AG04449 (cell line): Measurements from ENCODE around the gene PCDHB13.

Experiments
- CTCF ChIA-PET: fragments of 350-600 bp; formaldehyde crosslinking; extraction: SDS; loops from one replicate; lab custom pipeline; 2021; ENCODE audit warnings: antibody characterized with exemption; lab: Yijun Ruan, JAX
- POLR2A ChIA-PET: fragments of 400-600, 350-600 bp; formaldehyde crosslinking; extraction: SDS; loops from one replicate; lab custom pipeline; 2020; ENCODE audit warnings: antibody characterized with exemption, inconsistent platforms; lab: Yijun Ruan, JAX
- DNase-seq: peaks from one replicate; pipeline ENCODE4 v3.0.0-alpha.2; 2010; ENCODE audit warnings: low read depth, low spot score
- H3K4me3 ChIP-seq: 2 replicates; pipeline ENCODE4 v1.5.1; 2011; ENCODE audit warnings: low read depth, mild to moderate bottlenecking, control low read depth, low read length
- TF ChIP-seq, protein P1 (sequence below): IDR thresholded peaks from one replicate; pipeline ENCODE4 v1.5.1; 2011; ENCODE audit warnings: mild to moderate bottlenecking, moderate library complexity, low read length, control low read depth, inconsistent platforms; ENCODE audit not compliant: insufficient read depth; ENCODE audit errors: missing control alignments

PCDHB13 gene

DNA sequence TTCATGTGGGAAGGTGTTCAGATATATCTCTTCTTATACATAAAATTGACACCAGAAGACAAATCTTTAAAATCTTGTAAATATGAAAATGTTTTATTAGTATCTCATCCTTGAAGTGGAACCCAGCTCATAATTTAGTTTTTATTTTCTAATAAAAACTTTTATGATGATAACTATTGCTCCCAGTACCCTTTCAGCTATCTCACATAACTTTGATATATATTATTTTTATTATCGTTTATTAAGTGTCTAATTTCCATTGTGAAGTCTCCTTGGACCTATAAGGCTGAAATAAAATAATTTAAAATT is 47.5 kb downstream of the PCDHB13 start:
- POLR2A ChIA-PET: no interaction called here
- TF ChIP-seq, protein P1, sequence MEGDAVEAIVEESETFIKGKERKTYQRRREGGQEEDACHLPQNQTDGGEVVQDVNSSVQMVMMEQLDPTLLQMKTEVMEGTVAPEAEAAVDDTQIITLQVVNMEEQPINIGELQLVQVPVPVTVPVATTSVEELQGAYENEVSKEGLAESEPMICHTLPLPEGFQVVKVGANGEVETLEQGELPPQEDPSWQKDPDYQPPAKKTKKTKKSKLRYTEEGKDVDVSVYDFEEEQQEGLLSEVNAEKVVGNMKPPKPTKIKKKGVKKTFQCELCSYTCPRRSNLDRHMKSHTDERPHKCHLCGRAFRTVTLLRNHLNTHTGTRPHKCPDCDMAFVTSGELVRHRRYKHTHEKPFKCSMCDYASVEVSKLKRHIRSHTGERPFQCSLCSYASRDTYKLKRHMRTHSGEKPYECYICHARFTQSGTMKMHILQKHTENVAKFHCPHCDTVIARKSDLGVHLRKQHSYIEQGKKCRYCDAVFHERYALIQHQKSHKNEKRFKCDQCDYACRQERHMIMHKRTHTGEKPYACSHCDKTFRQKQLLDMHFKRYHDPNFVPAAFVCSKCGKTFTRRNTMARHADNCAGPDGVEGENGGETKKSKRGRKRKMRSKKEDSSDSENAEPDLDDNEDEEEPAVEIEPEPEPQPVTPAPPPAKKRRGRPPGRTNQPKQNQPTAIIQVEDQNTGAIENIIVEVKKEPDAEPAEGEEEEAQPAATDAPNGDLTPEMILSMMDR: no peak
- CTCF ChIA-PET: interaction anchor here (1.5 kb wide), 1 partner anchor 297 kb away, joined by 3 read pairs; no protein-coding TSS in a partner anchor
- H3K4me3 ChIP-seq: no peak overlapping the region
- no peak for DNase-seq
